Keratinocyte (primary cell): ENCODE data around the gene EQTN. TPM values are rescaled to one million over a fixed set of nuclear protein-coding genes. Genes with fewer than 3 reads are reported as not detected.
A peak's percentile ranks its signal among the peaks of the same experiment; 100 is the strongest.

Experiments used
- DNase-seq: peaks from one replicate; pipeline ENCODE4 v3.0.0-alpha.2; 2011; ENCODE audit warnings: low read depth, missing footprints, low spot score
- FAIRE-seq: peaks from 2 replicates; lab custom pipeline; 2011; peaks lifted over from hg19 to GRCh38; lab: Jason Lieb, UNC
- H2AFZ ChIP-seq: 2 replicates; pipeline ENCODE4 v1.6.0; 2012; ENCODE audit warnings: low read length, control low read depth, inconsistent platforms; ENCODE audit not compliant: control insufficient read depth
- H3K27ac ChIP-seq: 2 replicates; pipeline ENCODE4 v1.5.1; 2011; ENCODE audit warnings: low read length; ENCODE audit not compliant: control insufficient read depth, insufficient read depth
- H3K27me3 ChIP-seq: 3 replicates; pipeline ENCODE4 v1.6.0; 2011; ENCODE audit warnings: low read length; ENCODE audit not compliant: control insufficient read depth, insufficient read depth; ENCODE audit errors: extremely low read depth
- H3K36me3 ChIP-seq, 2 experiments: 2 replicates in 1 of 2; 3 replicates in 1 of 2; pipeline ENCODE4 v1.5.1; 2011; ENCODE audit warnings: low read length in 2 of 2, mild to moderate bottlenecking in 1 of 2; ENCODE audit not compliant: control insufficient read depth in 2 of 2, insufficient read depth in 2 of 2; ENCODE audit errors: extremely low read depth in 1 of 2
- H3K4me1 ChIP-seq: 3 replicates; pipeline ENCODE4 v1.5.1; 2011; ENCODE audit warnings: low read length; ENCODE audit not compliant: control insufficient read depth, insufficient read depth; ENCODE audit errors: extremely low read depth
- H3K4me2 ChIP-seq: 3 replicates; pipeline ENCODE4 v1.6.0; 2011; ENCODE audit warnings: low read depth, low read length; ENCODE audit not compliant: control insufficient read depth, insufficient read depth; ENCODE audit errors: extremely low read depth
- H3K4me3 ChIP-seq, 3 experiments: fragments of 200-600 bp in 1 of 3; sonication (generic) in 1 of 3; 2 replicates in 2 of 3; 3 replicates in 1 of 3; pipeline ENCODE4 v1.5.1; 2011 to 2016; ENCODE audit warnings: low read length in 3 of 3, mild to moderate bottlenecking in 3 of 3, control low read depth in 2 of 3, inconsistent platforms in 1 of 3, low read depth in 1 of 3, mixed read lengths in 1 of 3, mixed run types in 1 of 3, moderate library complexity in 1 of 3; ENCODE audit not compliant: control insufficient read depth in 2 of 3, insufficient read depth in 2 of 3; ENCODE audit errors: extremely low read depth in 1 of 3
- H3K79me2 ChIP-seq: 2 replicates; pipeline ENCODE4 v1.6.0; 2012; ENCODE audit warnings: low read length; ENCODE audit not compliant: control insufficient read depth, insufficient read depth
- H3K9ac ChIP-seq: 3 replicates; pipeline ENCODE4 v1.6.0; 2011; ENCODE audit warnings: low read length; ENCODE audit not compliant: control insufficient read depth, insufficient read depth; ENCODE audit errors: extremely low read depth
- H3K9me1 ChIP-seq: 3 replicates; pipeline ENCODE4 v1.6.0; 2011; ENCODE audit warnings: low read length; ENCODE audit not compliant: control insufficient read depth, insufficient read depth; ENCODE audit errors: extremely low read depth
- H3K9me3 ChIP-seq: 2 replicates; pipeline ENCODE4 v1.5.1; 2012; ENCODE audit warnings: low read depth, low read length; ENCODE audit not compliant: control insufficient read depth
- H4K20me1 ChIP-seq: 3 replicates; pipeline ENCODE4 v1.6.0; 2011; ENCODE audit warnings: low read length; ENCODE audit not compliant: control insufficient read depth, insufficient read depth; ENCODE audit errors: extremely low read depth
- CTCF ChIP-seq, 3 experiments: IDR thresholded peaks in 1 of 3; conservative IDR thresholded peaks in 1 of 3; optimal IDR thresholded peaks in 1 of 3; 2 replicates in 2 of 3; 3 replicates in 1 of 3; pipeline versions ENCODE3 to v1.5.1; 2011; ENCODE audit warnings: low read length in 3 of 3, mild to moderate bottlenecking in 3 of 3, moderate library complexity in 2 of 3, control low read depth in 1 of 3, inconsistent platforms in 1 of 3; ENCODE audit not compliant: insufficient read depth in 2 of 3; ENCODE audit errors: extremely low read depth in 1 of 3
- EZH2 ChIP-seq: IDR thresholded peaks from one replicate; pipeline ENCODE4 v1.6.1; 2012; ENCODE audit warnings: inconsistent platforms, mild to moderate bottlenecking, low read length, moderate library complexity
- dilution Hi-C: fragments of 300-500 bp; cut with MboI; formaldehyde crosslinking; loops from one replicate; pipeline ENCODE4 v1.7.0; 2020; ENCODE audit warnings: low sequenced_read_pairs; ENCODE audit not compliant: extremely low pct_ligation_motif_present
- polyA plus RNA-seq, 5 experiments: library from polyadenylated mRNA; depleted of rRNA in 3 of 5; stranded (reverse) in 3 of 5; stranded (forward) in 1 of 5; unstranded in 1 of 5; fragments of >200 nt; gene quantifications; 1 replicate in 1 of 5; 2 replicates in 3 of 5; 3 replicates in 1 of 5; pipeline versions ENCODE4 v1.2.1 to v1.2.3, GENCODE V29; 2011 to 2012; ENCODE audit warnings: missing spikeins in 2 of 5, low read depth in 1 of 5, low replicate concordance in 1 of 5

Gene EQTN
- polyA plus RNA-seq, 1 donor (not counting 4 experiments of a cell fraction or from before 2014, with no cell fraction given), result 0.21 TPM

- no peak for FAIRE-seq
- dilution Hi-C loops, result no loop called here
Measured at GRCh38 chr9:27272103-27272502, 24.8 kb downstream of the EQTN start.

GRCh38 chr9:27261517-27262211 is 35.3 kb downstream of the EQTN start:
- Histone ChIP-seq H3K27ac (no peak overlapping the region), H3K9me3 (no peaks in the 10 kb centered on the region), H3K27me3 (no peaks in the 10 kb centered on the region), H3K4me3 (no peak overlapping the region), H3K4me2 (peak overlapping the region; percentile 12), H3K9me1 (no peaks in the 10 kb centered on the region), H3K4me1 (no peaks in the 10 kb centered on the region), H3K36me3 (no peaks in the 10 kb centered on the region), H4K20me1 (no peaks in the 10 kb centered on the region), H3K9ac (no peak overlapping the region), H2AFZ (no peak overlapping the region), H3K79me2 (no peaks in the 10 kb centered on the region)
- FAIRE-seq (peak; percentile 23), DNase-seq (peak; percentile 15)
- TF ChIP-seq EZH2 (no peak), CTCF (optimal IDR thresholded peaks at IDR 0.05 in 1 of 3, IDR thresholded peaks at IDR 0.05 in 1 of 3, conservative IDR thresholded peaks at IDR 0.05 in 1 of 3; ENCODE audit: extremely low read depth in 1 of 3, insufficient read depth in 2 of 3, low read length in 3 of 3) (no peak)
- dilution Hi-C loops, result no loop called here

More at GRCh38 chr9:27272103-27272502, 24.8 kb downstream of the EQTN start:
- no peak overlapping the region for H2AFZ ChIP-seq
- H3K9ac ChIP-seq, result no peak overlapping the region
- H3K4me1 ChIP-seq, result no peaks in the 10 kb centered on the region
- no peak overlapping the region for H3K4me2 ChIP-seq
- TF ChIP-seq EZH2 (no peak), CTCF (optimal IDR thresholded peaks at IDR 0.05 in 1 of 3, IDR thresholded peaks at IDR 0.05 in 1 of 3, conservative IDR thresholded peaks at IDR 0.05 in 1 of 3; ENCODE audit: extremely low read depth in 1 of 3, insufficient read depth in 2 of 3, low read length in 3 of 3) (no peak)
- H3K9me3 ChIP-seq, result no peaks in the 10 kb centered on the region
- no peak overlapping the region for H3K27ac ChIP-seq
- H4K20me1 ChIP-seq, result no peaks in the 10 kb centered on the region
- no peaks in the 10 kb centered on the region for H3K9me1 ChIP-seq
- DNase-seq, result no peak
- no peak overlapping the region for H3K4me3 ChIP-seq
- H3K27me3 ChIP-seq, result no peaks in the 10 kb centered on the region
- no peaks in the 10 kb centered on the region for H3K36me3 ChIP-seq
- no peaks in the 10 kb centered on the region for H3K79me2 ChIP-seq
